Calu3 (cell line): ENCODE data around the gene SNX11. TPM values are rescaled to one million over a fixed set of nuclear protein-coding genes. Genes with fewer than 3 reads are reported as not detected.

ENCODE experiments used
- BruUV-seq: library from RNA; stranded (reverse); fragments of 400-500 nt; replicated peaks from 2 replicates; lab custom pipeline; 2021; lab: Mats Ljungman, UMichigan
- CTCF ChIA-PET: fragments of 300-600 bp; sonication (Branson Sonifier 250); formaldehyde crosslinking; loops from one replicate; lab custom pipeline; 2022; ENCODE audit warnings: antibody characterized with exemption; lab: Charles Lee
- DNase-seq: peaks from one replicate; pipeline ENCODE4 v3.0.0; 2022
- H3K27ac Mint-ChIP-seq: one replicate; pipeline ENCODE4 v1.8.0; 2022; ENCODE audit warnings: mixed read lengths; ENCODE audit not compliant: unreplicated experiment
- H3K27me3 Mint-ChIP-seq: one replicate; pipeline ENCODE4 v1.8.0; 2022; ENCODE audit warnings: mixed read lengths; ENCODE audit not compliant: unreplicated experiment
- H3K36me3 Mint-ChIP-seq: one replicate; pipeline ENCODE4 v1.8.0; 2022; ENCODE audit warnings: mild to moderate bottlenecking, moderate library complexity, mixed read lengths; ENCODE audit not compliant: insufficient read depth, unreplicated experiment
- H3K4me1 Mint-ChIP-seq: one replicate; pipeline ENCODE4 v1.8.0; 2022; ENCODE audit warnings: mild to moderate bottlenecking, low read depth, mixed read lengths; ENCODE audit not compliant: unreplicated experiment
- H3K4me3 Mint-ChIP-seq: one replicate; pipeline ENCODE4 v1.8.0; 2022; ENCODE audit warnings: mild to moderate bottlenecking, low read depth, moderate library complexity, mixed read lengths; ENCODE audit not compliant: unreplicated experiment
- H3K9me3 Mint-ChIP-seq: one replicate; pipeline ENCODE4 v1.8.0; 2022; ENCODE audit warnings: low read depth, mixed read lengths; ENCODE audit not compliant: unreplicated experiment
- CTCF ChIP-seq: fragments of 200-600 bp; IDR thresholded peaks from one replicate; pipeline ENCODE4 v1.8.0; 2022; ENCODE audit warnings: antibody characterized with exemption; ENCODE audit not compliant: unreplicated experiment
- intact Hi-C: fragments of 100-400 bp; cut with micrococcal nuclease; formaldehyde crosslinking; loops from one replicate; pipeline ENCODE4 v1.10.0; 2022; ENCODE audit not compliant: unreplicated experiment
- total RNA-seq: library from RNA; stranded (reverse); gene quantifications from 2 replicates; pipeline ENCODE4 v1.2.3, GENCODE V29; 2022

Gene SNX11
- total RNA-seq, 1 experiment from 2014 or later, result 29.4 TPM

GRCh38 chr17:48160177-48161081, 52.9 kb downstream of the SNX11 start:
- Mint-ChIP-seq H3K27me3 (no peaks in the 10 kb centered on the region), H3K4me3 (no peak overlapping the region), H3K9me3 (no peaks in the 10 kb centered on the region), H3K27ac (no peak overlapping the region), H3K4me1 (peaks cover 18% of the 10 kb centered on the region), H3K36me3 (no peaks in the 10 kb centered on the region)
- no peak for DNase-seq
- TF ChIP-seq CTCF, result no peak
- BruUV-seq, result no TSS peak
- CTCF ChIA-PET, result interaction anchor here (1.1 to 1.4 kb wide), 2 partner anchors 40 to 134 kb away, joined by 3 read pairs; no protein-coding TSS in a partner anchor
- intact Hi-C loops, result loop anchor here (5.0 kb wide), 1 partner anchor 97 kb away; no protein-coding TSS in a partner anchor

DNA sequence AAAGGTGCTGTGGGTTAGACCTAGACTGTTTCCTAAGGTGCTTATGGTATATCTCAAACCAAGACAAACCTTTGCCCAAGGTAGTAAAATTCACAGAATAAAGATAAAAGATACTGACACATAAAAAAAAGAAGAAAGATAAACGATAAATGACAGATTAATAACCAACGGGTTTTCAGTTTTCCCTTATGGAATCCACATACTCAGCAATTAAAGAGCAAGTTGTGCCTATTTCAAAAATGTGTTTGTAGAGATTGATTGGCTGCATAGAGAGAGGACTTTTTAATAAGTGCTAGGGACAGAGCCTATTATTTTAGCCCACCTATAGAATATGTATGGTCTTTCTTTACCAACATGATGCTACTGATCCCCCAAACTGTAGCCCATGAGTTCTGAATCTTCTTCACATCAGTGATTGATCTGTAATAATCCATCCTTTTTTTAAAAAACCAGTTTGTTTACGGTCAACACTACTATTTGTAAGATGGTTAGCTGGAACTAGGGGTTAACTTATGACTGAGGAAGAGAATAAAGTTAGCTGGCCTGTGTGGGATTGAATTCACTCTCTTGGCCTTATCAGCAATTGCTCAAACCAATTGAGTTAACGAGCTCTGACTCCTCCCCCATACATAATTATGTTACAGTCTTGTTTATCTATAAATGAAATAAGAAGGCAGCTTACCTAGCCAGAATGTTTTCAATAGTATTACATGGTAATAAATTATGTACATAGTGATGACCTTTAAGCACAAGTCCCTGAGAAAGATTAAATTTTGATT, 53.8 kb downstream of the SNX11 start:
- Mint-ChIP-seq H3K9me3 (no peaks in the 10 kb centered on the region), H3K27ac (no peak overlapping the region), H3K27me3 (no peaks in the 10 kb centered on the region), H3K4me1 (peaks cover 18% of the 10 kb centered on the region), H3K36me3 (no peaks in the 10 kb centered on the region), H3K4me3 (no peak overlapping the region)
- no TSS peak for BruUV-seq
- CTCF ChIA-PET, result no interaction called here
- intact Hi-C loops, result loop anchor here (5.0 kb wide), 1 partner anchor 96 kb away; no protein-coding TSS in a partner anchor
- no peak for DNase-seq
- no peak for TF ChIP-seq CTCF

DNA sequence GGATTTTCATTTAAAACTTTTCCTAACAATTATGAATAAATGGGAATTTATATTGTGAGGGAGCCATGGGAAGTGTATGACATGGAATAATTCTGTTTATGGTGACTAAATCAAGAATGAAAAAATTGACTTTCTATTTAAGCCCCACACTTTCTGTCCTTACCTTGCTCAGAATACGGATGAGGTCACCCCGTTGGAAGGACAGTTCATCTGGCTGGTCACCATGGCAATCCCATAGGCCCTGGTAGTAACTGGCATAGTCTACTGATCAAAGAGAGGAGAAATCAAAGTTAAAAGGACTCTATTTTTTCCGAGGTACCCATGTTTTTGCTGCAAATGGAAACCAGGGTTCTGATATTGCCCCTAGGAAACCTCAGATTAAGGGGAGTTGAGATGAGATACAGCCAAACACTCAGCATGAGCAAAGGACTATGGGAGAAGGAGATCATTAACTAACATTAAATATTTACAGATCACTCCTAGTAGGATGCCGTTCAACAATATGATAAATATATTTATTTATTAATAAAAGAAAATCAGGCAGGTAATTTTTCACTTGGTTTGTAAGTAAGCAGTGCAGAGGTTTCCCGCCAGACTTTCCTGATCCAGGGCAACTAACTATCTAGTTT, 54.9 kb downstream of the SNX11 start:
- CTCF ChIA-PET, result interaction anchor here (0.6 to 1.5 kb wide), 5 partner anchors 8 to 453 kb away, joined by 3 to 5 read pairs (median 3); partner anchors contain the start of gene HOXB8
- TF ChIP-seq CTCF, result no peak
- H3K4me1 Mint-ChIP-seq, result peaks cover 18% of the 10 kb centered on the region
- BruUV-seq, result no TSS peak
- no peaks in the 10 kb centered on the region for H3K9me3 Mint-ChIP-seq
- intact Hi-C loops, result loop anchor here (5.0 kb wide), 1 partner anchor 95 kb away; no protein-coding TSS in a partner anchor
- H3K4me3 Mint-ChIP-seq, result peak overlapping the region; percentile 46
- H3K27ac Mint-ChIP-seq, result peak overlapping the region; percentile 51
- no peaks in the 10 kb centered on the region for H3K27me3 Mint-ChIP-seq
- H3K36me3 Mint-ChIP-seq, result no peaks in the 10 kb centered on the region
- DNase-seq, result no peak
